Gastroesophageal sphincter (tissue), 4 donors: ENCODE results near the gene CLCN4. TPM values are rescaled to one million over a fixed set of nuclear protein-coding genes. Genes with fewer than 3 reads are reported as not detected.

ENCODE experiments used
- ATAC-seq: fragments of 150-250 bp; one replicate; pipeline ENCODE4 v1.9.1; 2016; ENCODE audit warnings: mild to moderate bottlenecking, moderate library complexity
- H3K27ac ChIP-seq, 4 donors: fragments of 200-600 bp; sonication (generic) in 3 of 4; 1 replicate in 3 of 4; 2 replicates in 1 of 4; pipeline ENCODE4 v1.5.1; 2016 to 2019
- H3K27me3 ChIP-seq: fragments of 200-600 bp; sonication (generic); one replicate; pipeline ENCODE4 v1.5.1; 2019
- H3K36me3 ChIP-seq, 2 donors: fragments of 200-600 bp; sonication (generic); one replicate each; pipeline ENCODE4 v1.5.1; 2019; ENCODE audit warnings: control low read depth in 1 of 2
- H3K4me1 ChIP-seq, 3 donors: fragments of 200-600 bp; sonication (generic); 1 replicate in 2 of 3; 2 replicates in 1 of 3; pipeline ENCODE4 v1.5.1; 2016 to 2019; ENCODE audit warnings: control low read depth in 2 of 3
- H3K4me3 ChIP-seq, 2 donors: fragments of 200-600 bp; sonication (generic); one replicate each; pipeline ENCODE4 v1.5.1; 2019; ENCODE audit warnings: mild to moderate bottlenecking in 1 of 2, moderate library complexity in 1 of 2
- H3K9me3 ChIP-seq, 3 donors: fragments of 200-600 bp; sonication (generic); one replicate each; pipeline ENCODE4 v1.5.1; 2017 to 2019; ENCODE audit warnings: control low read depth in 2 of 3
- EP300 ChIP-seq: sonication (generic); formaldehyde crosslinking; IDR thresholded peaks from one replicate; pipeline ENCODE4 v1.6.1; 2017; ENCODE audit warnings: antibody characterized with exemption, mild to moderate bottlenecking
- POLR2A ChIP-seq, 2 donors: fragments of 450-650 bp; IDR thresholded peaks; one replicate each; pipeline ENCODE4 v1.6.1; 2017; ENCODE audit warnings: antibody characterized with exemption in 2 of 2, mild to moderate bottlenecking in 2 of 2, moderate library complexity in 1 of 2
- POLR2AphosphoS5 ChIP-seq: sonication (generic); formaldehyde crosslinking; IDR thresholded peaks from one replicate; pipeline ENCODE4 v1.6.1; 2017; ENCODE audit warnings: antibody characterized with exemption
- WGBS, 2 donors: methylation state at CpG; one replicate each; pipeline ENCODE4 v1.1.5; 2018; ENCODE audit warnings: low coverage in 1 of 2; 5-methylcytosine and 5-hydroxymethylcytosine counted together
- total RNA-seq, 4 donors: library from RNA; depleted of rRNA; stranded (reverse); fragments of >200 nt; gene quantifications; one replicate each; pipeline ENCODE4 v1.1.0, GENCODE V29; 2016
- TF ChIP-seq, protein P1 (sequence below), 4 experiments: fragments of 200-600 bp in 2 of 4; fragments of 450-650 bp in 2 of 4; sonication (generic) in 1 of 4; IDR thresholded peaks; one replicate each; pipeline ENCODE4 v1.5.1; 2017 to 2019; ENCODE audit warnings: antibody characterized with exemption in 4 of 4, mild to moderate bottlenecking in 2 of 4, moderate library complexity in 2 of 4

CLCN4 gene
- total RNA-seq, 4 donors from 2014 or later = 0.16 to 2.3 (median 2.0) TPM

DNA sequence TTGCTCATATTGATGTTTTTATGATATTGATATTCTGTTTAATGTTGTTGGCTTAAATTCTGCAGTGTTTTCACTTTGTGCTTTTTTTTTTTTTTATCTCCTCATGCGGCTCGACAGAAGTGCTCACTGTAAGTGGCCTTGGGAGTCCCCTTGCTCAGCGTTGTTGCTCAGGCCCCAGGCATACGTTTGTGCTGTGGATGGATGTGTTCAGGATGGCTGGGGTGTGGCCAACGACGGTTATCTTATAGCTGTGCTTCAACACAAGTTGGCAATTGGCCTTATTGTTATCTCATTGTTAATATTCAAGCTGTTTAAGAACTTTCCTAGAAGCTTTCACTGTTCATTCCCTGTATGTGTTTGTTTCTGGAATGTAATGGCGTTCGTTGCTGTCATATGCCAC lies 36.4 kb upstream of the CLCN4 start:
- ATAC-seq = no peak
- Histone ChIP-seq H3K27ac (peak overlapping the region in 1 of 4 donors; percentile 38), H3K4me3 (no peak overlapping the region), H3K27me3 (no peaks in the 10 kb centered on the region), H3K9me3 (no peaks in the 10 kb centered on the region), H3K4me1 (peaks cover 2 to 44% (median 3%) of the 10 kb centered on the region in 3 donors), H3K36me3 (peaks cover 0 to 31% of the 10 kb centered on the region in 2 donors)
- TF ChIP-seq POLR2AphosphoS5 (no peak), POLR2A (IDR thresholded peaks at IDR 0.05) (no peak), EP300 (no peak)
- 40 to 68% methylated on average over 1 to 8 of the region's 8 CpGs for WGBS, 2 donors

DNA sequence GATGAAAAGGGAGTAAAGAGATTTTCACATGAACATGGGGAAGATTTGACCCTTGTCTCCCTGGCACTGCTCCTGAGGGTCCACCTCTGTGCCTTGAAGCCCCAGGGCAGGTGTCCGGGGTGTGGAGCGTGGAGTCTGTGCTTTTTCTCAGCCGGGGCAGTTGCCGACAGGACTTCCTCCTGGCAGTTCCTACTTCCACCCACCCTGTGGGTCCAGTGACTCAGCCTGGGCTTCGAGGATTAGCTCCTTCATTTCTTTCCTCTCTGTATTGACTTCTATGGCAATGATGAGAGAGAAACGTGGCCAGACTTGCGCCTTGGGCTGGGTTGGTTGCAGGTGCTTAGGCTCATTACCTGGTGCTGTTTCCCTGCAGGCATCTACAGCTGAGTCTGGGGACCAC lies 35.9 kb upstream of the CLCN4 start:
- H3K4me3 ChIP-seq = no peak overlapping the region
- TF ChIP-seq EP300 (no peak), POLR2AphosphoS5 (no peak), POLR2A (IDR thresholded peaks at IDR 0.05) (no peak)
- TF ChIP-seq, protein P1, sequence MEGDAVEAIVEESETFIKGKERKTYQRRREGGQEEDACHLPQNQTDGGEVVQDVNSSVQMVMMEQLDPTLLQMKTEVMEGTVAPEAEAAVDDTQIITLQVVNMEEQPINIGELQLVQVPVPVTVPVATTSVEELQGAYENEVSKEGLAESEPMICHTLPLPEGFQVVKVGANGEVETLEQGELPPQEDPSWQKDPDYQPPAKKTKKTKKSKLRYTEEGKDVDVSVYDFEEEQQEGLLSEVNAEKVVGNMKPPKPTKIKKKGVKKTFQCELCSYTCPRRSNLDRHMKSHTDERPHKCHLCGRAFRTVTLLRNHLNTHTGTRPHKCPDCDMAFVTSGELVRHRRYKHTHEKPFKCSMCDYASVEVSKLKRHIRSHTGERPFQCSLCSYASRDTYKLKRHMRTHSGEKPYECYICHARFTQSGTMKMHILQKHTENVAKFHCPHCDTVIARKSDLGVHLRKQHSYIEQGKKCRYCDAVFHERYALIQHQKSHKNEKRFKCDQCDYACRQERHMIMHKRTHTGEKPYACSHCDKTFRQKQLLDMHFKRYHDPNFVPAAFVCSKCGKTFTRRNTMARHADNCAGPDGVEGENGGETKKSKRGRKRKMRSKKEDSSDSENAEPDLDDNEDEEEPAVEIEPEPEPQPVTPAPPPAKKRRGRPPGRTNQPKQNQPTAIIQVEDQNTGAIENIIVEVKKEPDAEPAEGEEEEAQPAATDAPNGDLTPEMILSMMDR (IDR thresholded peaks at IDR 0.05) = no peak
- 100% methylated on average over 2 of the region's 7 CpGs; no CpG with 5 or more reads in 1 of the 2 donors for WGBS, 2 donors
- peak overlapping the region in 1 of 4 donors; percentile 38 for H3K27ac ChIP-seq
- H3K36me3 ChIP-seq = peaks cover 0 to 36% of the 10 kb centered on the region in 2 donors
- H3K4me1 ChIP-seq = peaks cover 2 to 44% (median 3%) of the 10 kb centered on the region in 3 donors
- H3K27me3 ChIP-seq = no peaks in the 10 kb centered on the region
- no peak for ATAC-seq
- no peaks in the 10 kb centered on the region for H3K9me3 ChIP-seq

DNA sequence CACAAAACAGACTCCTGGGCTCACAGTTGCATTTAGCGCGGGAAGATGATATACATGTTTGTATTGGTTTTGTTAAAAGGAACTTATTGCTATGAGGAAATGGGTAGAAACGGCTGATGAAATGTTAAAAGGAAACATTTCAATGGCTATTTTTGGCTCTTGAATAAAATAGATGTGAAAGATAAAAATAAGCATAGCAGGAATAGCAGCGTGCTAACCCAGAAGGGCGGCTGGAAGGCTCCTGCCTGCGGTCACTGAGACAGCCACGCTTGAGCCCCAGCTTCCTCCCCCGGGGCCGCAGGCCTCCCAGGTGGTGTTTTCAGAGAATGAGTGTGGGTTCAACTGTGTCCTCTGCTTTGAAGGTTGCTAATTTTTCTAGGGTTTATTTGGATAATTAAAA lies 35.0 kb upstream of the CLCN4 start:
- 56 to 86% methylated on average over 5 to 7 of the region's 9 CpGs for WGBS, 2 donors
- peaks cover 2 to 44% (median 3%) of the 10 kb centered on the region in 3 donors for H3K4me1 ChIP-seq
- H3K9me3 ChIP-seq = no peaks in the 10 kb centered on the region
- peaks cover 0 to 41% of the 10 kb centered on the region in 2 donors for H3K36me3 ChIP-seq
- H3K4me3 ChIP-seq = no peak overlapping the region
- H3K27me3 ChIP-seq = no peaks in the 10 kb centered on the region
- no peak for ATAC-seq
- TF ChIP-seq EP300 = no peak
- TF ChIP-seq, protein P1 (IDR thresholded peaks at IDR 0.05) = peak in 1 of 4 experiments; percentile 7
- H3K27ac ChIP-seq = peak overlapping the region in 3 of 4 donors; percentile 7 to 41 (median 38)

DNA sequence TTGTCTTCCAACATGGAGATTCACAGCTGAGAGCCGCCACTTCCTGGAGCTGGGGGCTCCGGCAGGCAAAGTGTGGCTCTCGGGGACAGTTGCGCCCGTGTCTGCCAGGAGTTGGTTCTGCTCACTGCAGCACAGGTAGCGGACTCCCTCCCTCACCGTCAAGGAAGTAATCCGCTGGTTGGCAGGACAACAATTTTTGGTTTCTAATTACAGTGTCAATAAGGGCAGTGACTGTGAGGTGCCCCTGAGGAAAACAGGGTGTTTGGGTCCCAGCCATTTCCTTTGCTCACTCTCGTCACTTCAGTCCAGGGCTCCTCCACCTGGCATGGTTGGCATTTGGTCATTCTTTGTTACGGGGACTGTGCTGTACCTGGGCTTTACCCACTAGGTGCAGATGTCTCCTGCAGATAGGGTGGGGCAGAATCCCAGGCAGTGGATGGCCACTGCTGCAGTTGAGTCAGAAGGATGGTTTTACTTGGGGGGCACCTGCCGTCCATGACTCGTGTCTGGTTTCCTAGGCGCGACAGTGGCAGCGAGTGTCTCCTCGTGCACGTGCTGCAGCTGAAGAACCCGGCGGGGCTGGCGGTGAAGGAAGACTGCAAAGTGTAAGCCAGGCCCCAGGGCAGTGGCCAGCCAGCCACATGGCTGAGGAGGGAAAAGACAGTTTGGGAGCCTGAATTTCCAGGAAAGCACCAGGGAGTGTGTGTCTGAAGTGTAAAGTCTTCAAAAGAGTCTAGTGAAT lies 32.1 kb upstream of the CLCN4 start:
- 100% methylated on average over 2 of the region's 20 CpGs; no CpG with 5 or more reads in 1 of the 2 donors for WGBS, 2 donors

DNA sequence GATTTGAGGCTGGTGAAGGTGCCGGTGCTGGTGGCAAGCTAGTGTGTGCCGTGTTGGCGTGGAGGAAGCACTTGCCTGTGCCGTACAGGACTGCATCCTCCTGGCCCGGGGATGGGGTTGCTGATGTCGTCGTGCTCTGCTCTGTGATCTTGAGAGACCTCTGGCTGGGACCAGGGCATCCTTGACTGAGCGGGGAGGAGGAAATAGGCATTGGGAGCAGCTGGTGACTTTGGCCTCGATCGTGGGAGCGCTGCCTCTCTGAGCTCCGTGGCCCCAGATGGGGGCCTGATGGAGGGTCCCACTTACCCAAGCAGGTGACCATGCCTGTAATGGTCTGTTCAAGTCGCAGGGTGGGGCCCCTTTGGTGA lies 31.5 kb upstream of the CLCN4 start:
- no CpG with 5 or more reads among the region's 13 CpGs for WGBS, 2 donors
- Histone ChIP-seq H3K27ac (no peak overlapping the region), H3K4me3 (no peak overlapping the region), H3K4me1 (peaks cover 0 to 27% (median 2%) of the 10 kb centered on the region in 3 donors), H3K36me3 (peaks cover 0 to 55% of the 10 kb centered on the region in 2 donors), H3K9me3 (no peaks in the 10 kb centered on the region), H3K27me3 (no peaks in the 10 kb centered on the region)
- no peak for ATAC-seq
- TF ChIP-seq, protein P1 (IDR thresholded peaks at IDR 0.05) = no peak
- TF ChIP-seq POLR2AphosphoS5 = no peak
- no peak for TF ChIP-seq POLR2A (IDR thresholded peaks at IDR 0.05)

More for the DNA sequence above, 32.1 kb upstream of the CLCN4 start:
- no peak for ATAC-seq
- Histone ChIP-seq H3K4me3 (no peak overlapping the region), H3K36me3 (peaks cover 0 to 49% of the 10 kb centered on the region in 2 donors), H3K27ac (no peak overlapping the region), H3K9me3 (no peaks in the 10 kb centered on the region), H3K27me3 (no peaks in the 10 kb centered on the region), H3K4me1 (peaks cover 0 to 33% (median 2%) of the 10 kb centered on the region in 3 donors)
- TF ChIP-seq EP300 = no peak
- TF ChIP-seq POLR2AphosphoS5 = no peak
- TF ChIP-seq POLR2A (IDR thresholded peaks at IDR 0.05) = no peak
- TF ChIP-seq, protein P1 (IDR thresholded peaks at IDR 0.05) = no peak
